Amniotic epithelial cell (primary cell): ENCODE results near the gene IL17REL.
"Not testable (repeated sequence)": the region's sequence is repeated elsewhere in the genome, so short reads cannot be mapped to it uniquely, and the experiment has no call there.

Source experiments
- DNase-seq: peaks from one replicate; pipeline ENCODE4 v3.0.0-alpha.2; 2010; ENCODE audit warnings: low read depth

The IL17REL gene

GRCh38 chr22:49986325-49986724, 26.2 kb downstream of the IL17REL start:
- no peak for DNase-seq

DNA sequence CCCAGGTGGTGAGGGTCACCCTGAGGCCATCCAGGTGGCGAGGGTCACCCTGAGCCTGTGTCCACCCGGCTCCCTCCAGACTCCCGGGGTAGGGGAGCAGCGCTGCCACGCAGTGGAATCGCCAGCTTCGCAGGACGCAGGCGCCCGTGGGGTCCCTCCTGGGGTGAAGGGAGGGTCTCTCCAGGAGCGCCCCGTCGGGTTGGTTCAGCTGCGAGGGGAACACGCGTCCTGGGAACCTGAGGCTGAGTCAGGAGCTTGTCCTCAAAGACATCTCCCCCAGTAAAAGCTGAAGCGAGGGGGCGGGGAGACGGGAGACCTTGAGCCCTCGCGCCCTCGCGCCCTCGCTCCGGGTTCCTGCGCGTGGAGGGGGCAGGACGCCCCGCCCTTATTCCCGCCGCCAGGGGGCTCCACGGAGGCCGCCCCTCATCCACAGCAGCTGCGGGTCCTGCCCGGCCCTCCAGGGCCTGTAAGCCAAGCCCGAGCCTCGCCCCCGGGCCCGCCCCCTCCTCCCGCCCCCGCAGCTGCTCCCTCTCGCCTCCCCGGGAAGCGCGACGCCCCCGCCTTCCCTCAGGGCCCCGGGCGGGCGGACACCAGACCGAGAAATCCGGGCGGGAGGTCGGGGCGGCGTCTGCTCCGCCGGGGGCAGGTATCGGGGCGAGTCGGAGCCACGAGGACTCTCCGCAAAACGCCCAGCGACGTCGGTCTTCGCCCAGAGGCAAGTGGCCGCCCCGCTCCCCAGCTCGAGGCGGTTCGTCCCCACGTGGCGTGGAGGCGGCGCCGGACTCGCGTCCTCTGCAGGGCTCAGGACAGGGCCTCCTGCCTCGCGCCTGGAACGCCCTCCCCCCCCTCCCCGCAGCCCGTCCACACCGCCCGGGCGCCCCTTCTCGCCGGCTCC, 29.2 kb downstream of the IL17REL start:
- DNase-seq, result no peak

DNA sequence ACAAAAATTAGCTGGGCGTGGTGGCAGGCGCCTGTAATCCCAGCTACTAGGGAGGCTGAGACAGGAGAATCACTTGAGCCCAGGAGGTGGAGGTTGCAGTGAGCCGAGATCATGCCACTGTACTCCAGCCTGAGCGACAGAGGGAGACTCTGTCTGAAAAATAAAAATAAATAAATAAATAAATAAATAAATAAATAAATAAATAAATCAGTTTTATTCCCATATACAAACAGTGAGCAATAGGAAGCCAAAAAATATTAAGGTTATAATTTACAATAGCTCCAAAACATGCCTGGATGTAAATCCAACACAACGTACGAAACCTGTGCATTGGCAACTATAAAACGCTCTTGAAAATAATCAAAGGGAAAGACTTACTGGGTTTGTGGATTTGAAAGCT, 30.8 kb downstream of the IL17REL start:
- not testable (repeated sequence) for DNase-seq

DNA sequence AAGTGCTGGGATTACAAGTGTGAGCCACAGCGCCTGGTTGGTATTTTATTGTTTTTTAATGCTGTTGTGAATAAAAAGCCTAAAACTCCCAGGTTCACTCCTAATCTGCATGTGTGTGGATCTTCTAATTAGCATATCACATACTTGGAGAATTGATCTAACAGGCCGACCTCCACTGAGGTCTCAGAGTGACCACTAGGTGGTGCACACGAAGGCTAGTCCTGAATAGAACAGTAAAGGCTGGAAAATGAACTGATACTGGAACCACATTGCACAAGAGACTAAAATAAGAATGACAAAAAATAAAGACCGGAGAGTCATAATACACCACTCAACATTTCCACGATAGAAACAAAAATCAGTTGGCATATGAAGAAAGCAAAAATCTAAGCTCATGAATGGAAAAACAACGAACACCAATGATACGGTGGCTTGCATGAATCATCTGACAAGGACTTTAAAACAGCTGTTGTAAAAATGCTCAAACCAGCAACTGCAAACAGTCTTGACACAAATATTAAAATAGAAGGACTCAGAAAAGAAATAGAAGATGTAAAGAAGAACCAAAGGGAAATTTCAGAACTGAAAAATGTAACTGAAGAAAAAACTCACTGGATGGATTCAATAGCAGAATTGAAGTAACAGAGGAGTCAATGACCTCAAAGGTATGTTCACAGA, 32.8 kb downstream of the IL17REL start:
- peak; percentile 36 for DNase-seq

DNA sequence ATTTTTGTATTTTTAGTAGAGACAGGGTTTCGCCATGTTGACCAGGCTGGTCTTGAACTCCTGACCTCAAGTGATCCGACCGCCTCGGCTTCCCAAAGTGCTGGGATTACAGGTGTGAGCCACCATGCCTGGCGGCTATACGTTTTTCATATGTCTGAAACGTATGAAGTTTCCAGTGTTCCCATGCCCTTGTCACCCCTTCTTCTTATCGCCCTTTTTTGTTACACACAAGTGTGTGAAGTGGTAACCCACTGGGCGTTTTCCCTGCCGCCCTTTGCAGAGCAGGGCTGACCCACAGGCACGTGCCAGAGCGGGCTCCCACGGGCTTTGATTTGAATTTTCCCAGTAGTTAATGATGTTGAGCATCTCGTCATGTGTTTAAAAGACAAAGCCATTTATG, 35.0 kb downstream of the IL17REL start:
- no peak for DNase-seq

DNA sequence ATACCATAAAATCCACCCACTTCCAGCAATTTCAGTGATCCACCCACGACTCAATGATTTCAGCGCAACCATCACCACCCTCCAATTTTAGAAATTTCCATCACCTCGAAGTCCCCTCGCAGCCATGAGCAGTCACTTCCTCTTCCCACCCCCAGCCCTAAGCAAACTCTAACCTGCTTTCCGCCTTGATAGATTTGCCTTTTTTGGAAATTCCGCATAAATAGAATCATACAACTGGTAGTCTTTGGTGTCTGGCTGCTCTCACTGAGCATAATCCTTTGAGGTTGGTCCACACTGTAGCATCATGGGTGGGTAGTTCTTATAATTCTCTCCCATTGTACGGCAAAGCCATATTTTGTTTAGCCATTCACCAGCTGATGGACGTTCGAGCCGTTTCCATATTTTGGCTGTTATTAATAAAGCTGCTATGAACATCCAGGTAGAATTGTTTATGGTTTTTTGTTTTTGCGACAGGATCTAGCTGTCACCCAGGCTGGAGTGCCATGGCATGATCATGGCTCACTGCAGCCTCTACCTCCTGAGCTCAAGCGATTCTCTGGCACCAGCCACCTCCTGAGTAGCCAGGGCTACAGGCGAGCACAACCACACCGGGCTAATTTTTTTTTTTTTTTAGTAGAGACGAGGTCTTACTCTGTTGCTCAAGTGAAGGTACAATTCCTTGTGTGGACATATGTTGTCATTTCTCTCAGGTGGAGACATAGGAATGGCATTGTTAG, 36.0 kb downstream of the IL17REL start:
- DNase-seq, result no peak

GRCh38 chr22:49975543-49976389, 36.8 kb downstream of the IL17REL start:
- DNase-seq, result peak; percentile 38

DNA sequence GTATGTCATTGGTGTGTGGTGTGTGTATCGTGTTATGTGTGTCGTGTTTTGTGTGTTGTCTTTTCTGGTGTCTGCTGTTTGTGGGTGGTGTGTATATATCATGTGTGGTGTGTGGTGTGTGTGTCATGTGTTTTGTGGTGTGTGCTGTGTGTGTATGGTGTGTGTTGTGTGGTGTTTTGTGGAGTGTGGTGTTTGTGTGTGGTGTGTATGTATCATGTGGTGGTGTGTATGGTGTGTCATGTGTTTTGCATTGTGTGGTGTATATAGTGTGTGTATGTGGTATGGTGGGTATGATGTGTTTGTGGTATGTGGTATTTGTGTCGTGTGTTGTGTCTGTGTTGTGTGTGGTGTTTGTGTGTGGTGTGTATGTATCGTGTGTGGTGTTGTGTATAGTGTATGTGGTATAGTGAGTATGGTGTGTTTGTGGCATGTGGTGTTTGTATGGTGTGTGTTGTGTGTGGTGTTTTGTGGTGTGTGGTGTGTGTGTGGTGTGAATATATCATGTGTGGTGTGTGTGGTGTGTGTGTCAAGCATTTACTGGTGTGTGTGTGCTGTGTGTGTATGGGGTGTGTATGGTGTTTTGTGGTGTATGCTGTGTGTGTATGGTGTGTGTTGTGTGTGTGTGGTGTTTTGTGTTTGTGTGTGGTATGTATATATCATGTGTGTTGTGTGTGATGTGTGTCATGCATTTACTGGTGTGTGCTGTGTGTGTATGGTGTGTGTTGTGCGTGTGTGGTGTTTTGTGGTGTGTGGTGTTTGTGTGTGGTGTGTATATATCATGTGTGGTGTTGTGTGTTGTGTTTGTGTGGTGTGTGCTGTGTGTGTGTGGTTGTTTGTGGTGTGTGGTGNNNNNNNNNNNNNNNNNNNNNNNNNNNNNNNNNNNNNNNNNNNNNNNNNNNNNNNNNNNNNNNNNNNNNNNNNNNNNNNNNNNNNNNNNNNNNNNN, 39.3 kb downstream of the IL17REL start:
- DNase-seq, result peak; percentile 58

DNA sequence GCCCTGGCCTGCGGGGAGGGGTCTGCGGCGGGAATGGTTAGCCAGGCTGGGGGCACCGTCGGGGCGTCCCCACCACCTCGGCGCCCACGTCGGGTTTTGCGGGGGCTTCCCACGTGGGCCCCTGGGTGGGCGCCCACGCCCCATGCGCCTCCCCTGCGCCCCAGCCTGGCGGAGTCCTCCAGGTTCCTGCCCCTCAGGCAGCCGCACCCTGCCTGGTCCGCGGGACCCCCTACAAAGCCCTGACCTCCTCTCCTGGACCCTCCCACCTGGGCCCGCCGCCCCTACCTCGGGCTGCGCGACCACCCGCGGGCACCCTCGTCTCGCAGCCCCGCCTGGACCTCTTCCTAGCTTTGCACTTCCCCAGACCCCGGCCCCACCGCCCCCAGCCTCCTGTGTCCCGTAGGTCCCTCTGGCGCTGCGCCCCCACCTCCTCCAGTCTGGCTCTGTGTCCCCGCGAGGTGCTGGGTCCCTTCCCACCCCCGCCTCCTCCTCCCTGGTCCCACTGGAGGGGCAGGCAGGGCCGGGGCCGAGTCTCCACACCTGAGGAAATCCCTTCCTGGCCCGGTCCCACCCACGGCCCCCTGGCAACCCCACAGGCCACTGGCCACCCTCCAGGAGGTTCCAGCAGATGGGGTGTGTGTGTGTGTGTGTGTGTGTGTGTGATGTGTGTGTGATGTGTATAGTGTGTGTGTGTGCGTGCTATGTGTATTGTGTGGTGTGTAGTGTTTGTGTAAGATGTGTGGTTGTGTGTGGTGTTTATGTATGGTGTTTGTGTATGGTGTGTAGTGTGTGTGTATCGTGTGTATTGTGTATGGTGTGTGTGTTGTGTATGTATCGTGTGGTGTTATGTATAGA, 40.2 kb downstream of the IL17REL start:
- no peak for DNase-seq

- peak; percentile 66 for DNase-seq
These were observed 41.1 kb downstream of the IL17REL start for GRCh38 chr22:49971232-49972162.

- peak; percentile 90 for DNase-seq
These were observed 41.9 kb downstream of the IL17REL start for GRCh38 chr22:49970528-49971231.

DNA sequence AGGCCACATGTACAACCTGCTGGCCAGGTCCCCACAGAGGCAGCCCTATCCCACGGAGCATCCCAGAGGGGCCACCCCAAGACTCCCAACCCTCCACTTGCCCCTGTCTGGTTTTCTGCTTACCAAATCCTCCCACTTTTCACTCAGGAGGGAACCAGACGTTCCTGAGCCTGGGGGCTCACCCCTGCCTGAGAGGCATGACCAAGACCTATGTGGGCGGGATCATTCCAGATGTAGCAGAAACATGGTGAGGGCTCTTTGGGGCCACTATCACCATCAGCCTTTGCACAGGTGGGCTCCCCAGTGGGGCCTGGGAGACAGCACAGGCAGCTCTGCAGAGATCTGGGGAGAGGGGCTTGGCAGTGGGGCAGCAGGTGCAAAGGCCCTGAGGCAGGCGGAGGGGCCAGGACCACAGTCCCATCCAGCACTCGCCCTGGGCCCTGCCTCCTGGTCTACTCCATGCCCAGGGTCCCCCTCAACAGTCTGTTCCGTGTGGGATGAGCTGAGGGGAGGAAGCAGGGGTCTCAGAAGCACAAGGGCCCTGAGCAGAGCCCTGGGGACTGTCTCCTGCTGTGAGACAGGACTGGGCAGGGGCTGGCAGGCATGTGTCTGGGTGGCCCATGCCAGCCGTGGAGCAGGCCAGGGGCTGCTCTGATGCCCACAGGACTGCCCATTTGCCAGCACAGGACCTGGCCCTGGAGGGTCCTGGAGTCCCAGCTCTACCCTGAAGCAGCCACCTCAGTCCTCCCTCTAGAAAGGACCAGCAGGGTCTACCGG, 42.6 kb downstream of the IL17REL start:
- no peak for DNase-seq

- DNase-seq, result no peak
These were observed 43.5 kb downstream of the IL17REL start for GRCh38 chr22:49968831-49969661.

- DNase-seq, result no peak
These were observed 44.2 kb downstream of the IL17REL start for GRCh38 chr22:49968313-49968830.

GRCh38 chr22:49967706-49968208, 44.8 kb downstream of the IL17REL start:
- DNase-seq, result peak; percentile 18
